ENCODE results near the gene S100P. TPM values are rescaled to one million over a fixed set of nuclear protein-coding genes. Genes with fewer than 3 reads are reported as not detected.

S100P gene
- total RNA-seq, 4 donors from 2014 or later: 0.60 to 10.9 (median 1.1) TPM; not detected in 1

GRCh38 chr4:6710282-6710681, 16.6 kb downstream of the S100P start:
- no peak for TF ChIP-seq CTCF (IDR thresholded peaks at IDR 0.05)
- ATAC-seq (ENCODE audit: low FRiP score) (peak; percentile 6), DNase-seq (ENCODE audit: low spot score) (no peak)

GRCh38 chr4:6710996-6711395, 17.3 kb downstream of the S100P start:
- TF ChIP-seq CTCF (IDR thresholded peaks at IDR 0.05): no peak
- DNase-seq (ENCODE audit: low spot score) (no peak), ATAC-seq (ENCODE audit: low FRiP score) (no peak)

GRCh38 chr4:6714954-6715353, 21.3 kb downstream of the S100P start:
- no peak for TF ChIP-seq CTCF (IDR thresholded peaks at IDR 0.05)
- ATAC-seq (ENCODE audit: low FRiP score) (no peak), DNase-seq (ENCODE audit: low spot score) (no peak)

GRCh38 chr4:6715704-6716017, 22.0 kb downstream of the S100P start:
- no peak for DNase-seq (ENCODE audit: low spot score)
- no peak for TF ChIP-seq CTCF (IDR thresholded peaks at IDR 0.05)
- ATAC-seq (ENCODE audit: low FRiP score): no peak

GRCh38 chr4:6716018-6716911, 22.6 kb downstream of the S100P start, which contains the start of gene BLOC1S4:
Gene BLOC1S4 (plus strand): TSS chr4:6716174. CDS start chr4:6716210, 36 bp downstream.
- no peak for TF ChIP-seq CTCF (IDR thresholded peaks at IDR 0.05)
- ATAC-seq (ENCODE audit: low FRiP score): peak; percentile 92
- peak; percentile 51 for DNase-seq (ENCODE audit: low spot score)

GRCh38 chr4:6716958-6717655, 23.4 kb downstream of the S100P start:
- no peak for TF ChIP-seq CTCF (IDR thresholded peaks at IDR 0.05)
- ATAC-seq (ENCODE audit: low FRiP score) (no peak), DNase-seq (ENCODE audit: low spot score) (no peak)
